K562 (cell line): ENCODE results near the gene DCLK2. TPM values are rescaled to one million over a fixed set of nuclear protein-coding genes. Genes with fewer than 3 reads are reported as not detected.

Source experiments
- ATAC-seq: fragments of 200-7000 bp; cut with Tn5 transposase; 3 replicates; pipeline ENCODE4 v1.9.1; 2020; ENCODE audit warnings: moderate library complexity
- BruUV-seq: library from RNA; stranded (reverse); fragments of 400-500 nt; replicated peaks from 2 replicates; lab custom pipeline; 2021; lab: Mats Ljungman, UMichigan
- CTCF ChIA-PET: fragments of 300-600 bp; formaldehyde crosslinking; extraction: SDS; loops from one replicate; lab custom pipeline; 2021; ENCODE audit warnings: low intra/inter-chr PET ratio; lab: Yijun Ruan, JAX
- POLR2A ChIA-PET: fragments of 300-600, 350-650 bp; sonication (Branson Sonifier 250); formaldehyde crosslinking; extraction: SDS; loops from one replicate; lab custom pipeline; 2021; ENCODE audit warnings: antibody characterized with exemption, inconsistent platforms; lab: Yijun Ruan, JAX
- DNase-seq, 4 experiments: peaks; one replicate each; pipeline versions ENCODE4 v3.0.0 to v3.0.0-alpha.2; 2011 to 2018; ENCODE audit warnings: low spot score in 3 of 4, mixed read lengths in 3 of 4; ENCODE audit errors: extremely low read depth in 1 of 4
- FAIRE-seq: peaks from 2 replicates; lab custom pipeline; 2011; peaks lifted over from hg19 to GRCh38; lab: Jason Lieb, UNC
- H2AFZ ChIP-seq: 2 replicates; pipeline ENCODE4 v1.6.0; 2011; ENCODE audit warnings: low read depth, low read length, control low read depth, inconsistent platforms
- H3K27ac ChIP-seq: fragments of 200-600 bp; 3 replicates; pipeline ENCODE4 v1.8.0; 2011; ENCODE audit warnings: low read depth, mild to moderate bottlenecking, control low read depth, inconsistent platforms, low read length, moderate library complexity, mixed read lengths; ENCODE audit errors: extremely low read depth
- H3K27me3 ChIP-seq, 2 experiments: fragments of 300-600 bp in 1 of 2; 2 replicates in 1 of 2; 3 replicates in 1 of 2; pipeline versions ENCODE4 v1.6.0 to v1.8.0; 2011; ENCODE audit warnings: inconsistent platforms in 2 of 2, low read length in 2 of 2, mild to moderate bottlenecking in 1 of 2, mixed read lengths in 1 of 2, moderate library complexity in 1 of 2; ENCODE audit not compliant: control insufficient read depth in 2 of 2, insufficient read depth in 2 of 2
- H3K36me3 ChIP-seq: fragments of 300-600 bp; 3 replicates; pipeline ENCODE4 v1.8.0; 2011; ENCODE audit warnings: mild to moderate bottlenecking, low read length, inconsistent platforms; ENCODE audit not compliant: control insufficient read depth, insufficient read depth
- H3K4me1 ChIP-seq, 2 experiments: fragments of 200-600 bp in 1 of 2; replicated peaks in 1 of 2; 2 replicates in 1 of 2; 3 replicates in 1 of 2; pipeline versions ENCODE4 v1.5.1 to v1.8.0; 2011; ENCODE audit warnings: inconsistent platforms in 2 of 2, low read length in 2 of 2, mild to moderate bottlenecking in 1 of 2, mixed read lengths in 1 of 2, moderate library complexity in 1 of 2; ENCODE audit not compliant: control insufficient read depth in 2 of 2, insufficient read depth in 2 of 2
- H3K4me2 ChIP-seq: 2 replicates; pipeline ENCODE4 v1.6.1; 2011; ENCODE audit warnings: low read length, control low read depth, inconsistent platforms, mixed read lengths; ENCODE audit not compliant: insufficient read depth
- H3K4me3 ChIP-seq: fragments of 200-600 bp; sonication (generic), shearing (Covaris generic); 2 replicates; pipeline ENCODE4 v1.5.1; 2016; ENCODE audit warnings: control low read depth, inconsistent platforms
- H3K79me2 ChIP-seq: fragments of 200-600 bp; 3 replicates; pipeline ENCODE4 v1.8.0; 2011; ENCODE audit warnings: low read length, inconsistent platforms; ENCODE audit not compliant: control insufficient read depth, insufficient read depth
- H3K9ac ChIP-seq, 2 experiments: 2 replicates each; pipeline versions ENCODE4 v1.6.0 to v1.6.1; 2011; ENCODE audit warnings: low read depth in 2 of 2, low read length in 2 of 2, control low read depth in 1 of 2, inconsistent platforms in 1 of 2, mild to moderate bottlenecking in 1 of 2, mixed read lengths in 1 of 2; ENCODE audit not compliant: insufficient read depth in 1 of 2
- H3K9me1 ChIP-seq: one replicate; pipeline ENCODE4 v1.6.0; 2011; ENCODE audit warnings: inconsistent platforms, mild to moderate bottlenecking, low read length, moderate library complexity; ENCODE audit not compliant: control insufficient read depth, insufficient read depth
- H3K9me3 ChIP-seq: replicated peaks from 2 replicates; pipeline ENCODE4 v1.5.1; 2011; ENCODE audit warnings: low read depth, low read length, inconsistent platforms; ENCODE audit not compliant: control insufficient read depth, insufficient read depth
- H4K20me1 ChIP-seq: replicated peaks from 2 replicates; pipeline ENCODE4 v1.6.1; 2011; ENCODE audit warnings: low read length, inconsistent platforms, mixed read lengths; ENCODE audit not compliant: control insufficient read depth, insufficient read depth
- BDP1 ChIP-seq: IDR thresholded peaks from 3 replicates; pipeline ENCODE4 v1.6.1; 2011; ENCODE audit not compliant: insufficient read length, insufficient read depth
- BRF1 ChIP-seq: IDR thresholded peaks from 3 replicates; pipeline ENCODE4 v1.6.1; 2011; ENCODE audit warnings: borderline replicate concordance, mild to moderate bottlenecking; ENCODE audit not compliant: insufficient read length; ENCODE audit errors: extremely low read depth
- ETS1 ChIP-seq: conservative IDR thresholded peaks from 2 replicates; pipeline ENCODE4 v1.6.1; 2011; ENCODE audit warnings: low read depth, mild to moderate bottlenecking, low read length; ENCODE audit not compliant: control insufficient read depth
- FOXJ2 ChIP-seq: fragments of 200-800 bp; sonication (Bioruptor generic); IDR thresholded peaks from 2 replicates; pipeline ENCODE4 v1.6.1; 2016; ENCODE audit warnings: missing genetic modification characterization, missing compliant biosample characterization
- HDAC8 ChIP-seq: fragments of 450-650 bp; IDR thresholded peaks from 2 replicates; pipeline ENCODE4 v1.6.1; 2016; ENCODE audit warnings: mild to moderate bottlenecking, missing genetic modification characterization, moderate library complexity, missing compliant biosample characterization
- ID3 ChIP-seq, 2 experiments: fragments of 250-450 bp in 1 of 2; fragments of 450-650 bp in 1 of 2; sonication (Bioruptor Pico) in 1 of 2; IDR thresholded peaks; 2 replicates each; pipeline versions ENCODE4 v1.6.1 to v1.8.0; 2016 to 2021; ENCODE audit warnings: mild to moderate bottlenecking in 2 of 2, moderate library complexity in 2 of 2, missing compliant biosample characterization in 1 of 2, missing genetic modification characterization in 1 of 2
- KAT8 ChIP-seq: fragments of 450-650 bp; IDR thresholded peaks from 2 replicates; pipeline ENCODE4 v1.6.1; 2016; ENCODE audit warnings: low read depth, mild to moderate bottlenecking
- MAZ ChIP-seq, 2 experiments: fragments of 450-650 bp in 1 of 2; sonication (generic) in 1 of 2; formaldehyde crosslinking; IDR thresholded peaks in 1 of 2; conservative IDR thresholded peaks in 1 of 2; 2 replicates each; pipeline versions ENCODE4 v1.4.0 to v1.5.0; 2020; ENCODE audit warnings: mild to moderate bottlenecking in 1 of 2, missing genetic modification reagents in 1 of 2
- MCM7 ChIP-seq, 2 experiments: fragments of 450-650 bp; IDR thresholded peaks; 2 replicates each; pipeline ENCODE4 v1.6.1; 2016 to 2018
- MYBL2 ChIP-seq, 2 experiments: fragments of 450-650 bp in 1 of 2; sonication (generic) in 1 of 2; formaldehyde crosslinking in 1 of 2; IDR thresholded peaks; 2 replicates each; pipeline versions ENCODE4 v1.6.1 to v1.8.1; 2017 to 2022; ENCODE audit warnings: borderline replicate concordance in 1 of 2, inconsistent platforms in 1 of 2, low read depth in 1 of 2, mild to moderate bottlenecking in 1 of 2, missing genetic modification reagents in 1 of 2, moderate library complexity in 1 of 2
- NR2F6 ChIP-seq: fragments of 450-650 bp; formaldehyde crosslinking; IDR thresholded peaks from 2 replicates; pipeline ENCODE4 v1.4.0; 2020; ENCODE audit warnings: mild to moderate bottlenecking
- SLC30A9 ChIP-seq: fragments of 250-450 bp; sonication (Bioruptor Pico); IDR thresholded peaks from 2 replicates; pipeline ENCODE4 v1.8.0; 2022; ENCODE audit warnings: mild to moderate bottlenecking, moderate library complexity
- ZNF766 ChIP-seq: fragments of 200-800 bp; sonication (Bioruptor generic); conservative IDR thresholded peaks from 2 replicates; pipeline ENCODE4 v1.6.1; 2016; ENCODE audit warnings: missing genetic modification characterization, missing compliant biosample characterization
- WGBS: fragments of 100-300 bp; shearing (Covaris generic); methylation state at CpG from one replicate; pipeline ENCODE4 v1.1.6; 2016; ENCODE audit warnings: low coverage, mixed read lengths; ENCODE audit not compliant: insufficient coverage; ENCODE audit errors: missing lambda C conversion rate; 5-methylcytosine and 5-hydroxymethylcytosine counted together
- in situ Hi-C: fragments of 300-500 bp; cut with MboI; formaldehyde crosslinking; loops from 4 replicates; pipeline ENCODE4 v1.15.0; 2018; ENCODE audit warnings: inconsistent platforms, mixed read lengths
- intact Hi-C: fragments of 100-400 bp; cut with micrococcal nuclease; formaldehyde crosslinking; loops from 2 replicates; pipeline ENCODE4 v1.14.2; 2022
- polyA plus RNA-seq, 8 experiments: library from polyadenylated mRNA; depleted of rRNA in 4 of 8; stranded (reverse) in 5 of 8; unstranded in 3 of 8; fragments of >200 nt; fragmentation: Nextera tagmentation in 2 of 8; fragmentation: Illumina TruSeq in 1 of 8; extraction: Ambion mirVana in 2 of 8; extraction: Trizol in 1 of 8; gene quantifications; 2 replicates each; pipeline versions ENCODE4 v1.2.1 to v1.2.3, GENCODE V29; 2011 to 2014; ENCODE audit warnings: inconsistent platforms in 1 of 8, missing spikeins in 1 of 8
- total RNA-seq, 7 experiments: library from RNA; depleted of rRNA in 6 of 7; stranded (reverse); fragments of >200 nt in 6 of 7; fragmentation: Illumina TruSeq in 2 of 7; extraction: Trizol in 2 of 7; gene quantifications; 2 replicates each; pipeline versions ENCODE4 v1.2.1 to v1.2.3, GENCODE V29; 2011 to 2021; ENCODE audit warnings: low replicate concordance in 1 of 7

Gene DCLK2
- total and polyA plus RNA-seq, 9 of the 15 experiments (the other 6 are each of a cell fraction or from before 2014, with no cell fraction given): not detected

GRCh38 chr4:150063128-150063527 lies 15.1 kb upstream of the DCLK2 start:
- CTCF ChIA-PET: no interaction called here
- Histone ChIP-seq H3K27me3 (no peaks in the 10 kb centered on the region), H3K4me3 (no peak overlapping the region), H3K4me2 (no peak overlapping the region), H2AFZ (no peak overlapping the region), H3K4me1 (no peaks in the 10 kb centered on the region), H3K9me3 (no peaks in the 10 kb centered on the region), H3K9me1 (no peaks in the 10 kb centered on the region), H3K79me2 (no peaks in the 10 kb centered on the region), H3K9ac (no peak overlapping the region), H4K20me1 (no peaks in the 10 kb centered on the region), H3K27ac (no peak overlapping the region), H3K36me3 (no peaks in the 10 kb centered on the region)
- POLR2A ChIA-PET: no interaction called here
- DNase-seq: no peak
- no TSS peak for BruUV-seq
- TF ChIP-seq ZNF766 (CRISPR knock-in tag) (no peak), MAZ (CRISPR knock-in tag; conservative IDR thresholded peaks at IDR 0.05 in 1 of 2, IDR thresholded peaks at IDR 0.05 in 1 of 2) (no peak), BRF1 (no peak), KAT8 (no peak), BDP1 (no peak), SLC30A9 (no peak)
- ATAC-seq: no peak
- FAIRE-seq: no peak
- in situ Hi-C loops: no loop called here
- intact Hi-C loops: no loop called here

DNA sequence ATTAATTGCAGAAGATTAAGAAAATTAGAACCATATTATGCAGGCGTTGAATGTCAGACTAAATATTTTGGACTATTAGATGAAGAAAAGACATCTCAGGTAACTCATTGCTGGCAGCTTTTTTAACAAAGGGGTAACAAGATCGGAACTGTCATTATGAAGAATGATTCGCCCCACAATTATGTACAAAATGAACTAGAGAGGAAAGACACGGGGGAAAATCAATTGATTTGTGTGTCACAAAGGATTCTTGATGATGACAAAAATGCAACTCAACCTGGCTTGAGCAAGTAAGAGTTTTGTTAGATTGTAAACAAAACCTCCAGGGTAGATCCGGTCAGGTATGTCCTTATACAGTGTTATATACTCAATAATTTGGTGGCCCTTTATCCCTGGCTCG lies 12.5 kb upstream of the DCLK2 start:
- intact Hi-C loops: no loop called here
- no peak overlapping the region for H2AFZ ChIP-seq
- H3K36me3 ChIP-seq: no peaks in the 10 kb centered on the region
- under 1% methylated on average over 6 of the region's 6 CpGs for WGBS
- no peaks in the 10 kb centered on the region for H3K9me3 ChIP-seq
- POLR2A ChIA-PET: no interaction called here
- no peaks in the 10 kb centered on the region for H3K79me2 ChIP-seq
- no peaks in the 10 kb centered on the region for H3K9me1 ChIP-seq
- in situ Hi-C loops: no loop called here
- H3K27me3 ChIP-seq: no peaks in the 10 kb centered on the region
- ATAC-seq (no peak), FAIRE-seq (no peak), DNase-seq (no peak)
- H3K9ac ChIP-seq: no peak overlapping the region
- H3K4me3 ChIP-seq: no peak overlapping the region
- CTCF ChIA-PET: no interaction called here
- no TSS peak for BruUV-seq
- H3K4me2 ChIP-seq: no peak overlapping the region
- no peak overlapping the region for H3K27ac ChIP-seq
- no peaks in the 10 kb centered on the region for H3K4me1 ChIP-seq
- no peaks in the 10 kb centered on the region for H4K20me1 ChIP-seq
- TF ChIP-seq HDAC8 (tag) (no peak), MYBL2 (IDR thresholded peaks at IDR 0.05; ENCODE audit: low read depth) (no peak), MYBL2 (CRISPR knock-in tag; IDR thresholded peaks at IDR 0.05; ENCODE audit: borderline replicate concordance) (no peak), MCM7 (IDR thresholded peaks at IDR 0.05) (no peak), FOXJ2 (tag) (no peak), ID3 (CRISPR knock-in tag; IDR thresholded peaks at IDR 0.05) (no peak), ID3 (tag; IDR thresholded peaks at IDR 0.05) (no peak), ETS1 (no peak), NR2F6 (no peak)
